H9 (cell line): ENCODE measurements around the gene CST3. TPM values are rescaled to one million over a fixed set of nuclear protein-coding genes. Genes with fewer than 3 reads are reported as not detected.

ENCODE experiments used
- DNase-seq: peaks from one replicate; pipeline ENCODE4 v3.0.0-alpha.2; 2017
- H2AFZ ChIP-seq: one replicate; pipeline ENCODE4 v1.6.1; 2013; ENCODE audit warnings: mild to moderate bottlenecking, low read length, control low read depth, moderate library complexity
- H2AK5ac ChIP-seq: 2 replicates; pipeline ENCODE4 v1.6.1; 2013; ENCODE audit warnings: low read length, control low read depth, mixed read lengths; ENCODE audit not compliant: insufficient read length
- H2BK120ac ChIP-seq: one replicate; pipeline ENCODE4 v1.6.1; 2013; ENCODE audit warnings: low read depth, mild to moderate bottlenecking, low read length, control low read depth, inconsistent platforms; ENCODE audit not compliant: poor library complexity, severe bottlenecking
- H2BK12ac ChIP-seq: 2 replicates; pipeline ENCODE4 v1.6.1; 2013; ENCODE audit warnings: low read length, control low read depth, mixed read lengths, low read depth; ENCODE audit not compliant: insufficient read length
- H2BK15ac ChIP-seq: 2 replicates; pipeline ENCODE4 v1.6.1; 2013; ENCODE audit warnings: low read depth, low read length, control low read depth
- H2BK20ac ChIP-seq: one replicate; pipeline ENCODE4 v1.6.1; 2013; ENCODE audit warnings: low read depth, mild to moderate bottlenecking, low read length, control low read depth, inconsistent platforms; ENCODE audit not compliant: poor library complexity, severe bottlenecking
- H2BK5ac ChIP-seq: 2 replicates; pipeline ENCODE4 v1.6.1; 2013; ENCODE audit warnings: low read length, control low read depth, mixed read lengths; ENCODE audit not compliant: insufficient read length
- H3K14ac ChIP-seq: 2 replicates; pipeline ENCODE4 v1.6.1; 2013; ENCODE audit warnings: low read length, control low read depth; ENCODE audit not compliant: insufficient read depth
- H3K18ac ChIP-seq: 2 replicates; pipeline ENCODE4 v1.6.1; 2013; ENCODE audit warnings: low read depth, mild to moderate bottlenecking, mixed read lengths, low read length, control low read depth; ENCODE audit not compliant: insufficient read length
- H3K23ac ChIP-seq: 2 replicates; pipeline ENCODE4 v1.6.1; 2013; ENCODE audit warnings: low read length, control low read depth, mixed read lengths, low read depth; ENCODE audit not compliant: insufficient read length
- H3K23me2 ChIP-seq: 2 replicates; pipeline ENCODE4 v1.6.1; 2013; ENCODE audit warnings: low read depth, mild to moderate bottlenecking, mixed read lengths, low read length, control low read depth; ENCODE audit not compliant: insufficient read length, poor library complexity, severe bottlenecking
- H3K27ac ChIP-seq: 2 replicates; pipeline ENCODE4 v1.5.1; 2013; ENCODE audit warnings: low read length, control low read depth, mixed read lengths, low read depth; ENCODE audit not compliant: insufficient read length
- H3K27me3 ChIP-seq: 2 replicates; pipeline ENCODE4 v1.6.1; 2013; ENCODE audit warnings: low read length, control low read depth, inconsistent platforms; ENCODE audit not compliant: insufficient read depth
- H3K4ac ChIP-seq: 2 replicates; pipeline ENCODE4 v1.6.1; 2013; ENCODE audit warnings: low read depth, mild to moderate bottlenecking, control low read depth, inconsistent platforms, low read length, moderate library complexity
- H3K4me1 ChIP-seq: 2 replicates; pipeline ENCODE4 v1.6.1; 2013; ENCODE audit warnings: low read length, control low read depth, inconsistent platforms; ENCODE audit not compliant: insufficient read depth
- H3K4me2 ChIP-seq: 2 replicates; pipeline ENCODE4 v1.6.1; 2013; ENCODE audit warnings: low read length, control low read depth, mixed read lengths; ENCODE audit not compliant: insufficient read length, insufficient read depth
- H3K56ac ChIP-seq: 2 replicates; pipeline ENCODE4 v1.6.1; 2013; ENCODE audit warnings: low read depth, mild to moderate bottlenecking, mixed read lengths, low read length, control low read depth; ENCODE audit not compliant: insufficient read length
- H3K79me1 ChIP-seq: 2 replicates; pipeline ENCODE4 v1.6.1; 2013; ENCODE audit warnings: low read depth, mild to moderate bottlenecking, moderate library complexity, low read length, control low read depth, inconsistent platforms; ENCODE audit not compliant: insufficient read depth, poor library complexity, severe bottlenecking
- H3K79me2 ChIP-seq: 2 replicates; pipeline ENCODE4 v1.6.1; 2013; ENCODE audit warnings: low read length, control low read depth, inconsistent platforms; ENCODE audit not compliant: insufficient read depth
- H3K9ac ChIP-seq: 2 replicates; pipeline ENCODE4 v1.6.1; 2013; ENCODE audit warnings: low read length, control low read depth, mixed read lengths; ENCODE audit not compliant: insufficient read length; ENCODE audit errors: extremely low read depth
- H3K9me3 ChIP-seq: one replicate; pipeline ENCODE4 v1.6.1; 2013; ENCODE audit warnings: low read depth, low read length, inconsistent platforms; ENCODE audit not compliant: control insufficient read depth
- H3T11ph ChIP-seq: one replicate; pipeline ENCODE4 v1.6.1; 2013; ENCODE audit warnings: mild to moderate bottlenecking, low read length, control low read depth, inconsistent platforms
- H4K20me1 ChIP-seq: one replicate; pipeline ENCODE4 v1.6.1; 2013; ENCODE audit not compliant: control insufficient read depth, insufficient read length, insufficient read depth
- H4K5ac ChIP-seq: 2 replicates; pipeline ENCODE4 v1.6.1; 2013; ENCODE audit warnings: low read depth, mild to moderate bottlenecking, mixed read lengths, low read length, control low read depth; ENCODE audit not compliant: insufficient read length
- H4K8ac ChIP-seq: replicated peaks from 2 replicates; pipeline ENCODE4 v1.6.1; 2013; ENCODE audit warnings: low read length, control low read depth, mixed read lengths, low read depth; ENCODE audit not compliant: insufficient read length
- H4K91ac ChIP-seq: 2 replicates; pipeline ENCODE4 v1.6.1; 2013; ENCODE audit warnings: low read depth, mild to moderate bottlenecking, moderate library complexity, mixed read lengths, low read length, control low read depth; ENCODE audit not compliant: insufficient read length
- H3K27ac Mint-ChIP-seq, 3 experiments: 2 replicates in 2 of 3; 3 replicates in 1 of 3; pipeline ENCODE4 v1.8.0; 2020 to 2021; ENCODE audit warnings: mixed read lengths in 3 of 3, mild to moderate bottlenecking in 1 of 3, moderate library complexity in 1 of 3
- H3K27me3 Mint-ChIP-seq: 2 replicates; pipeline ENCODE4 v1.8.0; 2021; ENCODE audit warnings: low read depth, mild to moderate bottlenecking, moderate library complexity, mixed read lengths
- H3K36me3 Mint-ChIP-seq, 3 experiments: 2 replicates in 2 of 3; 3 replicates in 1 of 3; pipeline ENCODE4 v1.8.0; 2020 to 2021; ENCODE audit warnings: low read depth in 3 of 3, mixed read lengths in 3 of 3; ENCODE audit not compliant: insufficient read depth in 1 of 3
- H3K4me1 Mint-ChIP-seq, 2 experiments: 2 replicates each; pipeline ENCODE4 v1.8.0; 2020; ENCODE audit warnings: mixed read lengths in 2 of 2
- H3K4me3 Mint-ChIP-seq, 2 experiments: 2 replicates in 1 of 2; 3 replicates in 1 of 2; pipeline ENCODE4 v1.8.0; 2020 to 2021; ENCODE audit warnings: mild to moderate bottlenecking in 2 of 2, mixed read lengths in 2 of 2, moderate library complexity in 1 of 2
- H3K9me3 Mint-ChIP-seq, 2 experiments: 2 replicates in 1 of 2; 3 replicates in 1 of 2; pipeline ENCODE4 v1.8.0; 2020; ENCODE audit warnings: mild to moderate bottlenecking in 2 of 2, mixed read lengths in 2 of 2, moderate library complexity in 1 of 2
- CTCF ChIP-seq: fragments of 200-600 bp; sonication (generic); conservative IDR thresholded peaks from 3 replicates; pipeline ENCODE4 v1.8.0; 2021; ENCODE audit warnings: antibody characterized with exemption, mild to moderate bottlenecking
- WGBS: extraction: QIAGEN DNeasy Blood & Tissue Kit; methylation state at CpG from one replicate; pipeline ENCODE4 v1.1.7; 2013; ENCODE audit warnings: missing lambda C conversion rate, low lambda C conversion rate, mixed read lengths; ENCODE audit not compliant: insufficient read length; ENCODE audit errors: extremely low coverage; 5-methylcytosine and 5-hydroxymethylcytosine counted together
- total RNA-seq: library from RNA; stranded (reverse); gene quantifications from 2 replicates; pipeline ENCODE4 v1.2.1, GENCODE V29; 2021

The CST3 gene
- total RNA-seq, 1 experiment from 2014 or later, result 77.2 TPM

DNA sequence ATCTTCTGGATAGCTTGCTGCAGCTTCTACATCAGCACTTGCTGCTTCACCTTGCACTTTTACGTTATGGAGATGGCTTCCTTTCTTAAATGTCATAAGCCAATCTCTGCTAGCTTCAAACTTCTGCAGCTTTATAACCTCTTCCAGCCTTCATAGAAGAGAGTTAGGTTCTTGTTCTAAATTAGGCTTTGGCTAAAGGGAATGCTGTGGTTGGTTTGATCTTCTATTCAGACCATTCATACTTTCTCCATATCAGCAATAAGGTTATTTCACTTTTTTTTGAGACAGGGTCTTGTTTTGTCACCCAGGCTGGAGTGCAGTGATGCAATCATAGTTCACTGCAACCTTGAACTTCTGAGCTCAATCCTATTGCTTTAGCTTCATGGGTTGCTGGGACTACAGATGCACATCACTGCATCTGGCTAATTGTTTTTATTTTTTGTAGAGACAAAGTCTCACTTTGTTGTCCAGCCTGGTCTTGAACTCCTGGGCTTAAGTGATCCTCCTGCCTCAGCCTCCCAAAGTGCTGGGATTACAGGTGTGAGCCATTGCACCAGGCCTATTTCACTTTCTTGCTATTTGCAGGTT is 12.2 kb upstream of the CST3 start:
- no peak overlapping the region for H4K91ac ChIP-seq
- H3K27me3 ChIP-seq, result no peaks in the 10 kb centered on the region
- no peak overlapping the region for H3K27ac Mint-ChIP-seq
- no peak overlapping the region for H2BK12ac ChIP-seq
- no peak overlapping the region for H4K8ac ChIP-seq
- no peak overlapping the region for H2BK20ac ChIP-seq
- H3K14ac ChIP-seq, result no peak overlapping the region
- H3K36me3 Mint-ChIP-seq, result no peaks in the 10 kb centered on the region
- peaks cover 1% of the 10 kb centered on the region; the same call in 1 of the 2 replicates for H3K27me3 Mint-ChIP-seq
- no peak overlapping the region for H2AFZ ChIP-seq
- TF ChIP-seq CTCF, result no peak
- no peak overlapping the region for H2BK5ac ChIP-seq
- H3T11ph ChIP-seq, result no peak overlapping the region
- no peaks in the 10 kb centered on the region for H3K4me1 ChIP-seq
- H4K5ac ChIP-seq, result no peak overlapping the region
- H3K4me1 Mint-ChIP-seq, result peaks cover 0 to 9% of the 10 kb centered on the region in 2 experiments; a peak in 2 of 4 replicates
- H4K20me1 ChIP-seq, result no peaks in the 10 kb centered on the region
- H2BK15ac ChIP-seq, result no peak overlapping the region
- H3K9me3 ChIP-seq, result no peaks in the 10 kb centered on the region
- no peak overlapping the region for H3K23ac ChIP-seq
- H3K23me2 ChIP-seq, result no peaks in the 10 kb centered on the region
- no peaks in the 10 kb centered on the region for H3K79me2 ChIP-seq
- H3K9ac ChIP-seq, result no peak overlapping the region
- no peak overlapping the region for H2BK120ac ChIP-seq
- H3K9me3 Mint-ChIP-seq, result no peaks in the 10 kb centered on the region; a peak in 1 of 5 replicates
- no CpG with 5 or more reads among the region's 1 CpG for WGBS
- DNase-seq, result no peak
- no peak overlapping the region for H3K4ac ChIP-seq
- H3K18ac ChIP-seq, result no peak overlapping the region
- H3K56ac ChIP-seq, result no peak overlapping the region
- no peaks in the 10 kb centered on the region for H3K79me1 ChIP-seq
- H3K4me3 Mint-ChIP-seq, result no peak overlapping the region
- H3K27ac ChIP-seq, result no peak overlapping the region
- H3K4me2 ChIP-seq, result no peak overlapping the region
- H2AK5ac ChIP-seq, result no peak overlapping the region
